ENCODE measurements around the gene FAM9C.

FAM9C gene

DNA sequence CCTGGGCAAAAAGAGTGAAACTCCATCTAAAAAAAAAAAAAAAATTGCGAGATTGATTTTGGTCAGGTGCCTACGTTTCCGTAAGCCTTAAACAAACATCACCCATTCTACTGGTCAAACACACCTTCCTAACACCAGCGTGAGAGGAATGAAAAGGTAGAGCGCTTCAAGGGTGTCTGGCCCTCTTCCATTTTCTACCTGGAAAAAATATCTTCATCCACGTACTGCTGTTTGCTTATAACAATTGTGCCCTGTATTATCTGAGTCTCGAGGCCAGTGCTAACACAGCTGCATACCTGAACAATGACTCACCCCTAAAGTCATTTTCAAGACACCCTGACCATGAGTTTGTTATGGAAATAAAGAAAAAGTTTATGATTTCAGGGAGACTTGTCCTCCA, 55.6 kb downstream of the FAM9C start (continued):
- TF ChIP-seq ZNF138 (tag by site-specific recombination; IDR thresholded peaks at IDR 0.05; ENCODE audit: borderline replicate concordance) (no peak), ZNF843 (tag by site-specific recombination; IDR thresholded peaks at IDR 0.05) (no peak), ZIC2 (tag by site-specific recombination; IDR thresholded peaks at IDR 0.05) (no peak), ZNF280C (tag by site-specific recombination; IDR thresholded peaks at IDR 0.05) (no peak), ZNF837 (tag by site-specific recombination; IDR thresholded peaks at IDR 0.05) (no peak), ZNF76 (tag by site-specific recombination; IDR thresholded peaks at IDR 0.05; ENCODE audit: borderline replicate concordance, low read depth) (no peak), PATZ1 (tag by site-specific recombination; IDR thresholded peaks at IDR 0.05) (no peak), IKZF3 (tag by site-specific recombination; IDR thresholded peaks at IDR 0.05) (no peak), ZBTB6 (tag by site-specific recombination; IDR thresholded peaks at IDR 0.05) (no peak), ZNF10 (tag by site-specific recombination; IDR thresholded peaks at IDR 0.05) (no peak)

DNA sequence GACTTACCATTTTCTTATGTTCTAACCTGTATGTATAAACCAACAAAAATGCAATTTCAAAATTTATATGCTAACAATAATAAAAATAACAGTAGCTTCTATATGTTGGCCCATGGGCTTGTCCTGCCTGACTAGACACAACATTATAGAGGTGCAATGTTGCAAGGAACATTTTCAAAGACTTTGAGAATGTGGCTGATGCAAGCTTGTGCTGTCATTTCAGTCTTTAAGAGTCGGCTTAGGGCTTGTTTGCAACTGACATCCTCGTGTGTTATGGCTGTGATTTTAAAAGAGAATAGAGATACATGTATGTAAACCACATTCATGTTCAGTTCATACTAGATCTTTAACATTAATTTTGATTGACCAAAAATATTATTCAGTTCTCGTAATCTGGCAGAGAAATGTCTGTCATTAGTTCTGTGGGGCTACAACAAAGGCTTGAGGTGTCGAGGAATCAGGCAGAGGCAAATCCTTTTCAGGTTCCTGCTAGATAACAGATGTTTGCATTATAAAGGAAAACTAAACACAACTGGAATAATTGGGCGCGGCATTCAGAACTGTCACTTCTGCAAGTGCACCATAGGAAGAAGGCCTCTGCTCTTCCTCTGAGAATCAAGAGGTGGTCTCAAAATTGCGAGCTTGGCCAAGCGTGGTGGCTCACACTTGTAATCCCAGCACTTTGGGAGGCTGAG, 56.4 kb downstream of the FAM9C start:
- Histone ChIP-seq H3K27ac (ENCODE audit: extremely low read depth, low read depth, low read length) (no peak overlapping the region), H3K9me3 (ENCODE audit: control insufficient read depth, insufficient read depth, low read depth, low read length) (no peaks in the 10 kb centered on the region), H3K36me3 (ENCODE audit: control insufficient read depth in 2 of 2, insufficient read depth in 1 of 2, low read length in 2 of 2) (no peaks in the 10 kb centered on the region), H3K4me3 (ENCODE audit: low read depth, low read length) (no peak overlapping the region), H3K4me1 (ENCODE audit: control insufficient read depth, insufficient read depth, low read length) (peaks cover 9% of the 10 kb centered on the region)
- CTCF ChIA-PET: interaction anchor here (1.1 to 1.2 kb wide), 2 partner anchors 41 to 43 kb away, joined by 3 to 4 read pairs; no protein-coding TSS in a partner anchor
- no peak for TF ChIP-seq HOXC10 (CRISPR knock-in tag; IDR thresholded peaks at IDR 0.05)
- TF ChIP-seq ZNF670 (tag by site-specific recombination; IDR thresholded peaks at IDR 0.05; ENCODE audit: low read depth): no peak
- no peak for TF ChIP-seq ZNF596 (tag by site-specific recombination; IDR thresholded peaks at IDR 0.05)
- TF ChIP-seq, protein P1, sequence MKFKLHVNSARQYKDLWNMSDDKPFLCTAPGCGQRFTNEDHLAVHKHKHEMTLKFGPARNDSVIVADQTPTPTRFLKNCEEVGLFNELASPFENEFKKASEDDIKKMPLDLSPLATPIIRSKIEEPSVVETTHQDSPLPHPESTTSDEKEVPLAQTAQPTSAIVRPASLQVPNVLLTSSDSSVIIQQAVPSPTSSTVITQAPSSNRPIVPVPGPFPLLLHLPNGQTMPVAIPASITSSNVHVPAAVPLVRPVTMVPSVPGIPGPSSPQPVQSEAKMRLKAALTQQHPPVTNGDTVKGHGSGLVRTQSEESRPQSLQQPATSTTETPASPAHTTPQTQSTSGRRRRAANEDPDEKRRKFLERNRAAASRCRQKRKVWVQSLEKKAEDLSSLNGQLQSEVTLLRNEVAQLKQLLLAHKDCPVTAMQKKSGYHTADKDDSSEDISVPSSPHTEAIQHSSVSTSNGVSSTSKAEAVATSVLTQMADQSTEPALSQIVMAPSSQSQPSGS (tag by site-specific recombination; IDR thresholded peaks at IDR 0.05; ENCODE audit: low read depth): no peak
- no peak for TF ChIP-seq HOXA7 (CRISPR knock-in tag; IDR thresholded peaks at IDR 0.05; ENCODE audit: borderline replicate concordance)
- TF ChIP-seq ZNF48 (tag by site-specific recombination; IDR thresholded peaks at IDR 0.05): no peak
- no peak for TF ChIP-seq ZNF626 (tag by site-specific recombination; IDR thresholded peaks at IDR 0.05)
- TF ChIP-seq ZNF26 (tag by site-specific recombination; IDR thresholded peaks at IDR 0.05): no peak
- TF ChIP-seq ZNF513 (tag by site-specific recombination; IDR thresholded peaks at IDR 0.05): no peak
- no peak for TF ChIP-seq ZBTB1 (tag by site-specific recombination; IDR thresholded peaks at IDR 0.05)
- TF ChIP-seq ZNF132 (tag by site-specific recombination; IDR thresholded peaks at IDR 0.05; ENCODE audit: borderline replicate concordance): no peak
- TF ChIP-seq MYNN (tag by site-specific recombination; IDR thresholded peaks at IDR 0.05; ENCODE audit: borderline replicate concordance): no peak
- TF ChIP-seq ZNF174 (tag by site-specific recombination; IDR thresholded peaks at IDR 0.05): no peak
- POLR2A ChIA-PET: interaction anchor here (0.9 to 1.1 kb wide), 2 partner anchors 13 to 107 kb away, joined by 3 read pairs; partner anchors contain the start of gene TMSB4X
